HEK293T (cell line): ENCODE data around the gene ARHGEF25.

ENCODE experiments used
- CTCF ChIA-PET: fragments of 350-600 bp; formaldehyde crosslinking; extraction: SDS; loops from one replicate; lab custom pipeline; 2021; ENCODE audit warnings: antibody characterized with exemption, inconsistent platforms; lab: Yijun Ruan, JAX
- POLR2A ChIA-PET: fragments of 350-600 bp; formaldehyde crosslinking; extraction: SDS; loops from one replicate; lab custom pipeline; 2020; ENCODE audit warnings: antibody characterized with exemption, inconsistent platforms; lab: Yijun Ruan, JAX
- DNase-seq: peaks from one replicate; pipeline ENCODE4 v3.0.0; 2012; ENCODE audit warnings: mixed read lengths; ENCODE audit errors: extremely low spot score
- ARNT ChIP-seq: fragments of 450-650 bp; IDR thresholded peaks from 2 replicates; pipeline ENCODE4 v1.6.1; 2017; ENCODE audit warnings: mild to moderate bottlenecking
- BHLHE40 ChIP-seq: fragments of 450-650 bp; IDR thresholded peaks from 2 replicates; pipeline ENCODE4 v1.6.1; 2016; ENCODE audit warnings: mild to moderate bottlenecking, moderate library complexity, borderline replicate concordance
- CTBP1 ChIP-seq: fragments of 450-650 bp; IDR thresholded peaks from 2 replicates; pipeline ENCODE4 v1.6.1; 2016; ENCODE audit warnings: borderline replicate concordance
- ELF4 ChIP-seq: fragments of 450-650 bp; IDR thresholded peaks from 2 replicates; pipeline ENCODE4 v1.6.1; 2017; ENCODE audit warnings: antibody characterized with exemption
- FOXA1 ChIP-seq: fragments of 450-650 bp; IDR thresholded peaks from 2 replicates; pipeline ENCODE4 v1.6.1; 2016; ENCODE audit warnings: mild to moderate bottlenecking
- FOXK2 ChIP-seq: fragments of 450-650 bp; IDR thresholded peaks from 2 replicates; pipeline ENCODE4 v1.6.1; 2016; ENCODE audit warnings: mild to moderate bottlenecking
- FOXM1 ChIP-seq: fragments of 450-650 bp; IDR thresholded peaks from 2 replicates; pipeline ENCODE4 v1.6.1; 2017; ENCODE audit warnings: mild to moderate bottlenecking, borderline replicate concordance
- HDGF ChIP-seq: fragments of 450-650 bp; IDR thresholded peaks from 2 replicates; pipeline ENCODE4 v1.6.1; 2017; ENCODE audit warnings: antibody characterized with exemption, borderline replicate concordance
- L3MBTL2 ChIP-seq: fragments of 450-650 bp; conservative IDR thresholded peaks from 2 replicates; pipeline ENCODE4 v1.6.1; 2016; ENCODE audit warnings: mild to moderate bottlenecking
- LEF1 ChIP-seq: fragments of 450-650 bp; IDR thresholded peaks from 2 replicates; pipeline ENCODE4 v1.6.1; 2017; ENCODE audit warnings: mild to moderate bottlenecking, borderline replicate concordance
- NFRKB ChIP-seq: fragments of 450-650 bp; IDR thresholded peaks from 2 replicates; pipeline ENCODE4 v1.6.1; 2016; ENCODE audit warnings: mild to moderate bottlenecking, moderate library complexity
- PKNOX1 ChIP-seq: fragments of 450-650 bp; IDR thresholded peaks from 2 replicates; pipeline ENCODE4 v1.6.1; 2016
- SP1 ChIP-seq: fragments of 450-650 bp; IDR thresholded peaks from 2 replicates; pipeline ENCODE4 v1.6.1; 2017
- SUZ12 ChIP-seq: fragments of 450-650 bp; IDR thresholded peaks from 2 replicates; pipeline ENCODE4 v1.6.1; 2016; ENCODE audit warnings: mild to moderate bottlenecking
- TARDBP ChIP-seq: fragments of 450-650 bp; IDR thresholded peaks from 2 replicates; pipeline ENCODE4 v1.6.1; 2016
- ZNF384 ChIP-seq: fragments of 450-650 bp; IDR thresholded peaks from 2 replicates; pipeline ENCODE4 v1.6.1; 2016

The ARHGEF25 gene

GRCh38 chr12:57605811-57606311, 5.4 kb upstream of the ARHGEF25 start:
- ChIA-PET POLR2A (no interaction called here), CTCF (no interaction called here)
- TF ChIP-seq TARDBP (no peak), FOXK2 (no peak), SUZ12 (no peak), BHLHE40 (no peak), CTBP1 (no peak), ARNT (no peak), L3MBTL2 (no peak), FOXA1 (no peak), ZNF384 (no peak), LEF1 (no peak), SP1 (no peak), NFRKB (no peak), PKNOX1 (no peak), ELF4 (no peak), FOXM1 (no peak), HDGF (no peak)
- no peak for DNase-seq

GRCh38 chr12:57606399-57606798, 4.8 kb upstream of the ARHGEF25 start:
- TF ChIP-seq CTBP1: no peak
- no peak for TF ChIP-seq ZNF384
- TF ChIP-seq BHLHE40: no peak
- no peak for TF ChIP-seq NFRKB
- TF ChIP-seq SP1: no peak
- no peak for TF ChIP-seq L3MBTL2
- no peak for TF ChIP-seq LEF1
- no peak for TF ChIP-seq ELF4
- TF ChIP-seq ARNT: no peak
- no peak for TF ChIP-seq FOXA1
- no peak for TF ChIP-seq FOXK2
- TF ChIP-seq PKNOX1: no peak
- TF ChIP-seq HDGF: no peak
- ChIA-PET POLR2A (no interaction called here), CTCF (no interaction called here)
- DNase-seq: no peak

- CTCF ChIA-PET: interaction anchor here (0.6 to 1.2 kb wide), 2 partner anchors 15 to 226 kb away, joined by 3 read pairs; no protein-coding TSS in a partner anchor
- TF ChIP-seq CTBP1: no peak
- no peak for TF ChIP-seq FOXA1
- no peak for DNase-seq
- POLR2A ChIA-PET: no interaction called here
These were observed 4.4 kb upstream of the ARHGEF25 start for GRCh38 chr12:57606821-57607220.

- TF ChIP-seq HDGF (no peak), CTBP1 (no peak), SUZ12 (no peak), FOXK2 (no peak)
- ChIA-PET POLR2A (interaction anchor here (0.6 to 1.4 kb wide), 3 partner anchors 17 to 61 kb away, joined by 3 to 5 read pairs (median 3); partner anchors contain the start of genes DCTN2 and PIP4K2C), CTCF (interaction anchor here (1.2 kb wide), 1 partner anchor 16 kb away, joined by 3 read pairs; no protein-coding TSS in a partner anchor)
- DNase-seq: no peak
These were observed 3.1 kb upstream of the ARHGEF25 start for GRCh38 chr12:57607958-57608663.

- no peak for DNase-seq
- ChIA-PET POLR2A (interaction anchor here (1.2 kb wide), 1 partner anchor 18 kb away, joined by 3 read pairs; the partner anchor contains the start of gene PIP4K2C), CTCF (no interaction called here)
- no peak for TF ChIP-seq ELF4
- no peak for TF ChIP-seq PKNOX1
- no peak for TF ChIP-seq HDGF
- TF ChIP-seq LEF1: no peak
- TF ChIP-seq FOXK2: no peak
These were observed 2.0 kb upstream of the ARHGEF25 start for GRCh38 chr12:57609101-57609780.

GRCh38 chr12:57609781-57610553, 1.3 kb upstream of the ARHGEF25 start:
- TF ChIP-seq LEF1 (no peak), ARNT (no peak), CTBP1 (no peak), BHLHE40 (no peak), ZNF384 (no peak), L3MBTL2 (no peak), FOXA1 (no peak), PKNOX1 (no peak), HDGF (no peak), SP1 (no peak), FOXK2 (no peak), SUZ12 (no peak), NFRKB (no peak), ELF4 (no peak), TARDBP (no peak), FOXM1 (no peak)
- ChIA-PET POLR2A (interaction anchor here (1.0 to 1.2 kb wide), 3 partner anchors 19 to 116 kb away, joined by 3 read pairs; partner anchors contain the start of gene PIP4K2C), CTCF (no interaction called here)
- DNase-seq: no peak
